HG02884 (cell line): Measurements from ENCODE around the gene TEX29.

Experiments
- ATAC-seq: cut with Tn5 transposase; IDR thresholded peaks from one replicate; pipeline ENCODE4 v1.9.1; 2021; ENCODE audit warnings: mild to moderate bottlenecking, moderate library complexity; ENCODE audit not compliant: unreplicated experiment

TEX29 gene

DNA sequence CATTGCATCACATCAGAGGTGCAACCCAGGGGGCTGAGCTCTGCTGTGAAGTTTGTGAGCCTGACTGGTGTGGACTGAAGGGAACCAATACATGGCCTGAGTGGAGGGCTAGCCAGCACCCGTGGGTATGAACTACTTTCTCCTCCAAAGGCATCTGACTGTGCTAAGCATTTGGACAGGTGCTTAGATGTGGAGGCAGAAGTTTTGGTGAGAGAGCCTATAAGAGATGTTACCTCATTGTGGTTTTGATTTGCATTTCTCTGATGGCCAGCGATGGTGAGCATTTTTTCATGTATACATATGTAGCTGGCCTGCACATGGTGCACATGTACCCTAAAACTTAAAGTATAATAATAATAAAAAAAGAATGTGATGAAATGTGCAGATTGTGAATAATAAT, 46.9 kb downstream of the TEX29 start:
- no peak for ATAC-seq

GRCh38 chr13:111368091-111368490, 47.6 kb downstream of the TEX29 start:
- ATAC-seq, result no peak

- no peak for ATAC-seq
These were observed 49.7 kb downstream of the TEX29 start for GRCh38 chr13:111370147-111370546.

- no peak for ATAC-seq
These were observed 50.4 kb downstream of the TEX29 start for GRCh38 chr13:111370570-111371535.

DNA sequence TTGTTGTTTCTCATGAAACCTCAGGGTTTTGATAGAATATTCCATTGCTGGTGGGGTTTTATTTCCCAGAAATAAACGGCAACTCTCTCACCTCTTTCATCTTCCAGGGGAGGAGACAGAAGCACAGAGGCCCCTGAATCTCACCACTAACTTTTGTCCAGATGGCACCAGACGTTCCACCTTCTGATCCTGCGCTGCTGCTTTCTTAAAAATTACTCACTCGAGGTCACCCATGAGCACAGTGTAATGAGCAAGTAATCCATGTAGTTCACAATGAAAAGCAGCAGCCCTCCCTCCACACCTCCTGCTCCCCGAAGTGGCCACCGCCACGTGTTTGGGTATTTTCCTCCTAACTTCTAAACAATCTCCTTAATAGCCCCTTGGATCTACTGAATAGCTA, 51.3 kb downstream of the TEX29 start:
- ATAC-seq, result no peak

DNA sequence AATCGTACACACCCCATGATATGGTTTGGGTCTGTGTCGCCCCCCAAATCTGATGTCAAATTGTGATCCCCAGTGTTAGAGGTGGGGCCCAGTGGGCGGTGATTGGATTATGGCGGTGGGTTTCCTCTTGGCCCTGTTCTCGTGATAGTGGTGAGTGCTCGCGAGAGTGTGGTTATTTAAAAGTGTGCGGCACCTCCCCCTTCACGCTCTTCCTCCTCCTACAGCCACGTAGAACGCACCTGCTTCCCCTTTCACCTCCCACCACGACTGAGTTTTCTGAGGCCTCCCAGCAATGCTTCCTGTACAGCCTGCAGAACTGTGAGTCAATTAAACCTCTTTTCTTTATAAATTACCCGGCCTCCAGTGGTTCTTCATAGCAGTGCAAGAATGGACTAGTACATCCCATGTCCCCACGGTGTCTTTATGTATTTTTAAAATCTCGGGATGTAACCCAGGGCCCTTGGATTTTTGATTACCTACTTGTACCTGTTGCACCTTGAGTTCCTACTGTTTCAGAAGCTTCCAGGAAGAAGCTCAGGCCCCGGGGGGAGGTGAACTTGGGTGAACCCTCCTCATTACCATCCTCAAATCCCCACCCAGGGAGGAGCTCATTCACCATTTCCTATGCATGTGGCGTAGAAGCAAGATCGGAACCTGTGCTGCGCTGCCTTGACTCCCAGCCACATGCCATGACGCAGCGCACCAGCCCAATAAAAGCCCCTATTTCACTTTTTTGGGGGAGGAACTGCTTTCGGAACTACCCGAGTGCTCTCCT, 52.4 kb downstream of the TEX29 start:
- ATAC-seq, result no peak

- no peak for ATAC-seq
These were observed 53.0 kb downstream of the TEX29 start for GRCh38 chr13:111373486-111373885.

GRCh38 chr13:111380431-111380830, 60.0 kb downstream of the TEX29 start:
- ATAC-seq, result no peak

GRCh38 chr13:111382411-111382810, 62.0 kb downstream of the TEX29 start:
- ATAC-seq, result no peak

DNA sequence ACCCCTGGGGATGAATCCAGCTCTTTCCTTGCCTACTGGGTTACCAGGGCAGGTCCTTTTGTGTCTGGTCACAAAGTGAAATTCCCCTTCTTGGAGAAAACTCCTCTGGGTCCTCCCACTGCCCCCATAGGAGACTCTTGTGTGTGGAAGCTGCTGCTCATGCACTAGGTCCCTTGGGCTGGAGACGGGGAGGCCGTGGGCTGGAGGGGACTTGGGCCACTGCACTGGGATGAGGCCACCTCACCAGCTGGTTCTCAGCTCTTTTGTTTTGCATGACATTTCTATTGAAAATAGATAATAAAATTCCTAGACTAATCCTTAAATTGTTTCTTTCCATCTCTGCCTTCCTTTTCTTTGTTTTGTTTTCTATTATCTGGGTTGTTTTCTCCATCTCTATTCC, 62.4 kb downstream of the TEX29 start:
- ATAC-seq, result no peak

DNA sequence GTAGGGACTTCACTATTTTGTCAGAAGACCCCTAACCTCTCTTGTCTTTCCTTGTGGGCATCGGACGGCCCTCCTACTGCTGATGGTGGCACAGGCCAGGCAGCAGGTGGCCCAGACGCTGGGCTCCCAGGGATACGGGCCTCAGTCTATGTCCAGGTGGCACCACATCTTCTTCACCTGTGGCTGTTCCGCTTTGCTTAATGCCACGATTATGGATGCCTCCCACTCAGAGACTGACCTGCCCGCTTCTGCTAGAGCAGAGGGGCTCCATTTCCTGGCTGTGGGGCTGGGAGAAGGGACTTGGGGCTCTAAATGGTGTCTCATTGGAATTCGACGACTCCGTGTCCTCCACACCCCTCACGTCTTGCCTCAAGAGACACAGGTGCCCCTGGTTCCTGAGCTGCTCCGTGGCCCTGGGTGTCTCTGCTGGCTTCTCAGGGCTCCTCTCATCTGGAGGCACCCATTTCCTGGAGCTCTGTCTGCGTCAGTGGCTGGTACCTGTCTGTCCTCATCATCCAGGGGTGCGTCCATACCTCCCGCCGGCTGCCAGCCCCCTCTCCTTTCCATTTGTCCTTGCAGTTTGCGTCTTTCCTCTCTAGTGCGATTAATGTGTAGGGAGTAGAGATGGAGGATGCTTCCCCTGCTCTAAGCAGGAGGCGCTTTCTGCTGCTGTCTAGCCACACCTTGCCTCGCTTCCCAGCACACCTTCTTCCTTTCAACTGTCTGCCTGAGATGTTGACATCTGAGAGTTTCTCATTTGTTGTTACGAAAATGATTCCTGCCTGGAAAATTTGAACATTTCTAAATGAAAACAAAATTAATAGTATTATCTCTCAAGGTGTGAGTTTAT, 63.4 kb downstream of the TEX29 start:
- ATAC-seq, result no peak

DNA sequence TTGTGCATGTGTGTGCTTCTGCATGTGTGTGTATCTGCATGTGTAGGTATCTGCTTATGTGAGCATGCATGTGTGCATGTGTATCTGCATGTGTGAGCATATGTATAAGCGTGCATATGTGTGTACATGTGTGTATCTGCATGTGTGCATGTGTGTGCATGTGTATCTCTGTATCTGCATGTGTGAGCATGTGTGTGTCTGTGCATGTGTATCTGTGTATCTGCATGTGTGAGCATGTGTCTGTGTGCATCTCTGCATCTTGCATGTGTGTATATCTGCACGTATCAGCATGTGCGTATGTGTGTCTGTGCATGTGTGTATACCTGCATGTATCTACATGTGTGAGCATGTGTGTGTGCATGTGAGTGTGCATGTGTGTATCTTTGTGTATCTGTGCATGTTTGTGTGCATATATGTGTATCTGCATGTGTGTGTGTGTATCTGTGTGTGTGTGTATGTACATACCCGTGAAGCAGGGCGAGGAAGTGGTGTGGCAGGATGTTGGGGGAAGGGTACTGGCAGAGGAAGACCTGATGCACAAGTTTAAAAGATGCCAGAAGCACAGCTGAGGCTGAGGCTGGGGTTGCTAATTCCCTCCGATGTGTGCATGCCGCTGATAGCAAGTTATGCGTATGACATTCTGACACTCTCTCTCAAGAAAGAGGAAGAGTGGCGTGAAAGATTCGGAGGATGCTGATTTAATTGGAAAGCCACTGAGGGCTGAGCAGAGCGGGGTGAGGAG, 64.2 kb downstream of the TEX29 start:
- no peak for ATAC-seq

GRCh38 chr13:111385183-111385857, 64.9 kb downstream of the TEX29 start:
- no peak for ATAC-seq

DNA sequence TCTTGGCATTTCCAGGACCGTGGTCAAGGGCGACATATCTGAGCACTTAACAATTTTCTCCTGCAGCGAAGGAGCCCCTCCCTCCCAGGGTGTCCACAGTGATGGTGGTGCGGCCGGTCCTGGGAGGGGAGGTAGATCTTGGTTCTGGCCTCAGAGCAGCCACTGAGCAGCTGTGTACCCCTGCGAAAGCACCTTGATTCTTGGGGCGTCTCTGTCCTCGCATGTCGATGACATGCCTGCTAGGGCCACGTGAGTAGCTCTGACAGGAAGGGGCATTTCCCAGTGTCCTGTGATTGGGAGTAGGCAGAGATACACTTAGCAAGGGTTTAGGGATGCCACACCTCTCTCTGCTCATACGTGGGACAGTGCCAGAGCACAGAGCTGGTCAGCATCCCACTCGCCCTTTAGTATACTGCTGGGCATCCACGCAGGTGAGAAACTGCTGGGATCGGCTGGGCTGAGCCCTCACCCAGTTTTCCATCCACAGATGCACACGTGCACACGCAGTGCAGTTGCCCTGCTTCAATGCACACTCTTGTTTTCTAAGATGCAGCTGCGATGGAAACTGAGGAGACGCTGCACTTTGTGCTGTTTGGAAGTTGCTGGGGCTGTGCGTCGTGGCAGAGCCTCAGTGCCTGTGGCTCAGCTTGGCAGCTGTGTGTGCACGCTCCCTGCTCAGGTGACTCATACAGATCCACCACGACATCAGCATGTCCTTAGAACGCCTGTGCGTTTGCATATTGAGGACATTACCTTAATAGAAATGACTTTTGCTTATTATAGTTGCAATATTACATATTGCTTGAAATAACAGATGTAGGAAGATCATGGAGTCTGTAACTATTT, 66.8 kb downstream of the TEX29 start:
- ATAC-seq, result no peak

DNA sequence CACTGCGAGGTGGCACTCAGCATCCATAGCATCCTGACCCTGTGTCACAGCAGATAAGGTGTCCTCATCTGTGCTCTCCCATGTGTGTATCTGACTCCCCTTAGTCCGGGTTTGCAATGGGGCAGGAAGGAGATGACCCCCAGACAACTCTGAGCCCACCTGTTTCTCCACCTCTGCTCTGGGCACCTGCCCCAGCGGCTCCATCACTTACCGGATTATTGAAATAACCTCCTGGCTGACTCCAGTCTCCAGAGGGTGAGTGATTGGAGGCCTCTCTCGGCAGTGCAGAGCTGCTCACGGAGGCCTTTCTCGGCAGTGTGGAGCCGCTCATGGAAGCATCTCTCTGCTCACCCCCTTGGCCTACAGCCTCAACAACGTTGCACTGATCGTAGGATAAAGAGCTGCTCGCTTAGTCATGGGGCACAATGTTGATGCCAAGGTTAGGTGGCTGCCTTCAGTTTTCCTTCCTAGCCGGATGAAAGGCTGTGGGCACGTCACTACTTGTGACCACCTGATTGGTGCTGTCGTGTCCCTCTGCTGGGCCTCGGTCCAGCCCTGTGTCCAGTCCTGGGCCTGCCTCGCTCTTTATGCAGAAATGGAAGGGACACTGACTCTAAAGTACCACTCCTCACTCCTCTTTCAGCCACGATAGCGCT, 67.6 kb downstream of the TEX29 start:
- ATAC-seq, result no peak

DNA sequence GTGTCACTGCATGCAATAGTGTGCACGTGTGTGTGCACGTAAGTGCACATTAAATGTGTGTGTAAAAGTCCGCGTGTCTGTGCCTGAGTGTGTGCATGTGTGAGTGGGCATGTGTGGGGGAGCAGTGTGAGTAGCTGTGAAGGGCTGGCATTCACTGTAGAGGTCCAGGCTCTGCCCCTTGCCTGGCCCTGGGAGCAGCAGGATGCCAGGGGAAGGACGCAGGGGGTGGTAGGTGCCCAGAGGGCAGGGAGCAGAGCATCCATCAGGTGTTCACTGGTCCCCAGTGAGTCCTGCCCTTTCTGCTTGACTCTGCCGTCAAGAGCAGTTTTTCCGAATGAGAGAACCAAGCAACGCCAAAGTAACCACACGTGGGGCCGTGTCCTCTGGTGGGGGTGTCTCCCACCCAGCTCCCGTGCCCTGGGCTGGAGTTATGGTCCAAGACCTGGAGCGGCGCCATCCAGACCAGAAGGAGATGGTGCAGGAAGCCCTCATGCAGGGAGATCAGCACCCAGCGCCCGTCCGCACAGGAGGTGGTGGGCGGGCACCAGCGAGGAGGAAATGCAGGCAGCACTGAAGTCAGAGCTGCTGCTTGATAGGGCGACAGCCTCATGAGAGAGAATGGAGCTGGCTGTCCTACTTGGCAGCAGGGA, 68.5 kb downstream of the TEX29 start:
- no peak for ATAC-seq

DNA sequence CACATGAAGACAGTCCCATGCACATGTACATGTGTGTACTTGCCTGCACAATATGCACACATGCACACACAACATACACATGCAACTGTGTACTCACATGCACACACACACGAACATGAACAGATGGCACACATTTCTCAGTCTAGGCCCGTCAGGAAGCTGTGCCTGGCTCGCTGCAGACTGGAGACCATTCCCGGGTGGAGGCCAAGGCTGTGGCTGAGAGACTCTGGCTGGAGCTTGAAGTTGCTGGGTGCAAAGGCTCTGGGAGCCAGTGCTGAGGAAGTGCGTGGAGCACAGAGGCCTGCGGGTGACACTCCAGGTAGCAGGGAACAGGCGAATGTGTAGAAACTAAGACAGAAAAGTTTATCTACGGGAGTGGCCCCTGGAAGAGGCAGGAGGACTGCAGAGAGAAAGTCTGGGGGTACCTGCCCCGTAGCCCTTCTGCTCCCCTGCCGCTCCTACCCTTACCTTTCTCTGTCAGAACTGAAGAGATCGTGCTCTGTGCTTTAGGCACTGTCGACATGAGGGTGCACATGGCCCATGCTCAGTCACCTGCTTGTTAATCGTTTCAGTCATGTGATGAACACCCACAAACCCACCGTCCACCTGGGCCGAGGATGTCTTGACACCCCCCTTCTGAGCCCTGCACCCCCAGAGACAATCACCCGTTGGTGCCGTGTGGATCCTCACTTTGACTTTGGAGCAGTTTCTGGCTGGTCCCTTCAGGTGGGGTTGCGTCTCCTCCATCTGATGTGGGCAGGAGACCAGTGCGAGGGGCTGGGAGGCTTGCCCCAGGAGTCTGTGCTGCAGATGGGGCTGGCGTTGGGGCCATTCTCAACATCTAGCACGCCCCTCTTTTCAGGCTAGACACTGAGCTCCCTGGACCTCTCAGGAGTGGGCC, 69.4 kb downstream of the TEX29 start:
- ATAC-seq, result no peak
